Activated CD4-positive, alpha-beta T cell treated with anti-CD3 and anti-CD28 coated beads, Interleukin-2, amount 10 ng/mL, durations not matched to agents 7 days and 5 days (primary cell): ENCODE results near the gene AUTS2. TPM values are rescaled to one million over a fixed set of nuclear protein-coding genes. Genes with fewer than 3 reads are reported as not detected.

Experiments
- CTCF ChIA-PET: fragments of 350-600 bp; sonication (Branson Sonifier 250); formaldehyde crosslinking; loops from one replicate; lab custom pipeline; 2021; ENCODE audit warnings: antibody characterized with exemption; lab: Charles Lee
- POLR2A ChIA-PET: fragments of 350-600 bp; sonication (Branson Sonifier 250); formaldehyde crosslinking; loops from one replicate; lab custom pipeline; 2021; ENCODE audit warnings: antibody characterized with exemption; lab: Charles Lee
- DNase-seq: peaks from one replicate; pipeline ENCODE4 v3.0.0-alpha.2; 2020
- H3K27ac Mint-ChIP-seq: one replicate; pipeline ENCODE4 v1.8.0; 2021; ENCODE audit warnings: mild to moderate bottlenecking, moderate library complexity, mixed read lengths
- H3K27me3 Mint-ChIP-seq: one replicate; pipeline ENCODE4 v1.8.0; 2021; ENCODE audit warnings: mixed read lengths
- H3K36me3 Mint-ChIP-seq: one replicate; pipeline ENCODE4 v1.8.0; 2021; ENCODE audit warnings: low read depth, mixed read lengths
- H3K4me1 Mint-ChIP-seq: one replicate; pipeline ENCODE4 v1.8.0; 2021; ENCODE audit warnings: mixed read lengths
- H3K4me3 Mint-ChIP-seq: one replicate; pipeline ENCODE4 v1.8.0; 2021; ENCODE audit warnings: mild to moderate bottlenecking, moderate library complexity, mixed read lengths
- H3K9me3 Mint-ChIP-seq: one replicate; pipeline ENCODE4 v1.8.0; 2021; ENCODE audit warnings: mixed read lengths
- total RNA-seq, 2 experiments: library from RNA; stranded (reverse); gene quantifications; one replicate each; pipeline ENCODE4 v1.2.3, GENCODE V29; 2021

Gene AUTS2
- total RNA-seq, 2 experiments from 2014 or later = 13.9 to 18.9 TPM

DNA sequence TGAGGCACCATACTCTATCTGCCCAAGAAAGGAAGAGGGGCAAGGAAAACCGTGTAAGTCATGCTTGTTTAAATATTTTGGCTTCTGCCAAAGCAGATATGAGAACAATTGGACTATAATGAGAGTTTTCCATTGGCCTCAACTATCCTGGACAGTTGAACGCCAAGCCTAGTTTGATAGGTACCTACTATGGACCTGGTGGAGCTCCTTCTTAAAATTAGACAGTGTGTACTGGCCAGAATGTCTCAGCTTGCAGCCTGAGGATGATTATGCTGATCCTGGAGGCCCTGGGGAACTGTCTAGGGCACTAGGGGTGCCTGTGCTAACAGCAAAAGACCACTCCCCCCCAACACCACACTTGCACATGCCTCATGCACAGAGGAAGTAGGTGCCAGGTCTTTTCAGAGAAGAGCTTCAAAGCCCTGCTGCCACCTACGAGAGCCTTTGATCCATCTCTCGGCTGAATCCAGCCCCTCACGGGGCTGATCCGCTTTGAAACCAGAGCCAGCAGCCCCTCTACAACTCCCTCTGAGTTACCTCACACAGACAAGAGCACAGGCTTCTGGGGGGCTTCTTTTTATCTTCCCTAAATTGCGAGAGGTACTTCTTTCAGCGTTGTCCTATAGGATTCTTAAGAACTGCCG, 1059.8 kb downstream of the AUTS2 start:
- ChIA-PET CTCF (interaction anchor here (1.0 kb wide), 1 partner anchor 10 kb away, joined by 3 read pairs; no protein-coding TSS in a partner anchor), POLR2A (no interaction called here)
- Mint-ChIP-seq H3K4me3 (no peak overlapping the region), H3K9me3 (peaks cover 6% of the 10 kb centered on the region), H3K4me1 (peaks cover 31% of the 10 kb centered on the region), H3K27ac (no peak overlapping the region), H3K36me3 (peaks cover 8% of the 10 kb centered on the region), H3K27me3 (no peaks in the 10 kb centered on the region)
- no peak for DNase-seq

DNA sequence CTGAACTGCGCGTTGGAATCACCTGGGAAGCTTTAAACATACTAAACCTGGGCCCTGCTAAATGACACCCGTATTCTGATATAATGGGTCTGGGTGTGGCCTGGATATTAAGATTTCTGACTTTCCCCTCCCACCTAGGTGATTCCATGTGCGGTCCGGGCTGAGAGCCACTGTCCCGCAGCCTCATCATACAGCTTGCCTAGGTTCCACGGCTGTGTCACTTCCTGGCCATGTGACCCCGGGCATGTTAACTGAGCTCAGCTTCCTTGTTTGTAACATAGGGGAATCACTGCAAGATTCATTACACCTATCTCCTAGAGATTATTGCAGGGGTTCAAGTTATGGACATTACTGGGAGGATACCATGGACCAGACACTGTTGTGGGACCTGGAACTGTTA, 1061.0 kb downstream of the AUTS2 start:
- peaks cover 31% of the 10 kb centered on the region for H3K4me1 Mint-ChIP-seq
- peak overlapping the region; percentile 55 for H3K27ac Mint-ChIP-seq
- peaks cover 6% of the 10 kb centered on the region for H3K9me3 Mint-ChIP-seq
- no peak for DNase-seq
- POLR2A ChIA-PET = interaction anchor here (0.5 kb wide), 1 partner anchor 37 kb away, joined by 3 read pairs; no protein-coding TSS in a partner anchor
- peaks cover 8% of the 10 kb centered on the region for H3K36me3 Mint-ChIP-seq
- CTCF ChIA-PET = interaction anchor here (1.0 kb wide), 1 partner anchor 11 kb away, joined by 3 read pairs; no protein-coding TSS in a partner anchor
- H3K27me3 Mint-ChIP-seq = no peaks in the 10 kb centered on the region
- no peak overlapping the region for H3K4me3 Mint-ChIP-seq

DNA sequence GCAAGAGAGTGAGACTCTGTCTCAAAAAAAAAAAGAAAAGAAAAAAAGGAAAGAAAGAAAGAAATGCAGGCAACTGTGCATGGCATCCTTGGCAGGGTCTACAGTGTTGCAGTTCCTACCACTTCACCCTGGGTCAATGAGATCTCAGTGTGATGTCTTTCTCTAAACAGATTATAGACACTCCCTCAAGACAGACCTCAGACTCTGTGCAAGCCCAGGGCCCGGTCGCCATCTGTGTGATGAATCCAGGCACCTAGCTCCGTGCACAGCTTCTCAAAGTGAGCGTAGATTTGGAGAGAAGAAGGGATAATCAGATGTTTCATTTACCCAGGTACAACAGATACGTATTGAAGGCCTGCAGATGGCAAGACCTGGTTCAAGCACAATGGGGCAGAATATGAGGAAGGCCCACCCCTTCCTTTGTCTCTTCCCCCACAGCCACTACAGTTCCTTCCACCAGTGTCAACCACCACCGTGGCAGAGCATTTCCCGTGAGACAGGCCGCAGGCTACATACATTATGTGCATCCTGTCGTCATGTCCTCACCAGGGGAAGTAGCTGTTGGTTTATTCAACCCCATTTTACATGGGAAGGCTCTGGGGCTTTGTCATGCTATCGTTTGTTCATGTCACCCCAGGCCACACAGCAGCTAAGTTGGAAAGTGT, 1062.0 kb downstream of the AUTS2 start:
- Mint-ChIP-seq H3K27me3 (no peaks in the 10 kb centered on the region), H3K27ac (peak overlapping the region; percentile 79), H3K4me3 (no peak overlapping the region), H3K36me3 (peaks cover 8% of the 10 kb centered on the region), H3K4me1 (peaks cover 31% of the 10 kb centered on the region), H3K9me3 (peaks cover 6% of the 10 kb centered on the region)
- peak; percentile 60 for DNase-seq
- ChIA-PET CTCF (interaction anchor here (0.6 kb wide), 1 partner anchor 11 kb away, joined by 3 read pairs; no protein-coding TSS in a partner anchor), POLR2A (no interaction called here)

DNA sequence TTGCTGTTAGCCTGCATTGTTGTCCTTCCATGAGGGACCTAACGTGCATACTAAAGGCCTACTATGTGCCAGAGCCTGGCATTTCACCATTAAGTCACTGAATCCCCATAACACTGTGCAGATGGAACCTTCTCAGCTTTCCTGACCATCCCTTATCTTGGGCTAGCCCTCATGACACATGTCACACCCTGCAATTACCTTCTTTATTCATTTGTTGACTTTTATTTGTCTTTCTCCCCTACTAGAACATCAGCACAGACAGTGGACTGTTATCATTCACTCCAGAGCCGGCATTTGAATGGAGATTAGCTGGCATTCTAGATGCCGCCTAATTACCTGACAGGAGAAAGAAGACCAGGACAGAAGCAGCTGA, 1062.5 kb downstream of the AUTS2 start:
- Mint-ChIP-seq H3K9me3 (peaks cover 6% of the 10 kb centered on the region), H3K4me3 (no peak overlapping the region), H3K4me1 (peaks cover 31% of the 10 kb centered on the region), H3K27me3 (no peaks in the 10 kb centered on the region), H3K36me3 (peaks cover 8% of the 10 kb centered on the region), H3K27ac (peak overlapping the region; percentile 79)
- ChIA-PET CTCF (no interaction called here), POLR2A (no interaction called here)
- no peak for DNase-seq

DNA sequence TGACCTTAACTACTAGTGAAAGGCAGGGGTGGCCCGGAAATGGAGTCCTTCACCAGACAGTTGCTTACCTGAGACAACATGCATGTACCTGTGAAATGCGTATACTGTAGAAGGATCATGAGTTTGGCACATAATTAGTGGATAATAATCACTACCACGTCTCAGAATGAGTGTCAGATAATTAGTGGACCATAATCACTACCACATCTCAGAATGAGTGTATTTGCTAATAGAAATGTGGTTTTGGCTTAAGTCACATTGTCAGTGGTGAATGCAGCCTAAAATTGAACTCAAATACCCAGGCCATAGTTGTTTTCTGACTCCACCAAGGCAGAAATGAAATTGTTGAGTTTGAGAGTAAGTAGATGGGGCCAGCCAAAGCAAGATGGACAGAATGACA, 1065.4 kb downstream of the AUTS2 start:
- H3K4me3 Mint-ChIP-seq = no peak overlapping the region
- H3K9me3 Mint-ChIP-seq = peaks cover 6% of the 10 kb centered on the region
- H3K27me3 Mint-ChIP-seq = peaks cover 5% of the 10 kb centered on the region
- no peak for DNase-seq
- ChIA-PET POLR2A (no interaction called here), CTCF (no interaction called here)
- peaks cover 25% of the 10 kb centered on the region for H3K4me1 Mint-ChIP-seq
- H3K36me3 Mint-ChIP-seq = peaks cover 8% of the 10 kb centered on the region
- no peak overlapping the region for H3K27ac Mint-ChIP-seq

DNA sequence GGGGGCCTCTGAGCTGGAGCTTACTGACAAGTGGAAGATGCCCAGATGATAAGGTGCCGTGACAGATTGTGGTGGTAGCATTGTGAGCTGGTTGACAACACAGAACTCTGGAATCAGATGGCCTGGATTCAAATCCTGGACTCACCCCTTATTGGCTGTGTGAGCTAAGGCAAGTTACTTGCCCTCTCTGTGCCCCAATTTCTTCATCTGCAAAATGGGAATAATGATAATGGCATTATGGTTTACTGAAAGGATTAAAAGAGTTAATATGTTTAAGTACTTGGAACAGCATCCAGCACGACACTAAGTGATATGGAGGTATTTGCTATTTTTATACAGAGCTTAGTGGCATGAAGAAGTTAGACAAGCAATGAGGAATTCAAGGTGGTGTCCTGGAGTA, 1067.7 kb downstream of the AUTS2 start:
- no peaks in the 10 kb centered on the region for H3K9me3 Mint-ChIP-seq
- H3K36me3 Mint-ChIP-seq = no peaks in the 10 kb centered on the region
- H3K4me1 Mint-ChIP-seq = peaks cover 14% of the 10 kb centered on the region
- CTCF ChIA-PET = no interaction called here
- POLR2A ChIA-PET = no interaction called here
- H3K27me3 Mint-ChIP-seq = peaks cover 8% of the 10 kb centered on the region
- no peak overlapping the region for H3K27ac Mint-ChIP-seq
- DNase-seq = no peak
- no peak overlapping the region for H3K4me3 Mint-ChIP-seq

DNA sequence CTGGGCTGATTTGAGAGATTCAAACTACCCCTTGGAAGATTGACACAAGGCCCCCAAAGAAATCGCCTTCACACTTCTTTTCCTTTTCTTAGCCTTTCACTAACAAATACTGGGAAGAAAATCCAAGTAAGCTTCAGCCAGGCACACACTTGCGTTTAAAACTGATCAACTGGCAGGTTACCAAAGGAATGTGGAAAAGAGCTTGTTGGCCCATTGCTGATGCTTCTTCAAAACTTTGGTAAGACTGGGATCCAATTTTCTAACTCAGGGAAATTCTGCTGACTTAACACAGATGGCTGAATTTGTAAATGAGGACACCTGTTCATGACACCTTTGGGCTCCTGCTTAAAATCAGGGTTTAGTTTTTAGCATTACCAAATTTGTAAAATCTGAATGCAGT, 1069.1 kb downstream of the AUTS2 start:
- CTCF ChIA-PET = interaction anchor here (0.7 kb wide), 1 partner anchor 16 kb away, joined by 3 read pairs; no protein-coding TSS in a partner anchor
- no peak for DNase-seq

DNA sequence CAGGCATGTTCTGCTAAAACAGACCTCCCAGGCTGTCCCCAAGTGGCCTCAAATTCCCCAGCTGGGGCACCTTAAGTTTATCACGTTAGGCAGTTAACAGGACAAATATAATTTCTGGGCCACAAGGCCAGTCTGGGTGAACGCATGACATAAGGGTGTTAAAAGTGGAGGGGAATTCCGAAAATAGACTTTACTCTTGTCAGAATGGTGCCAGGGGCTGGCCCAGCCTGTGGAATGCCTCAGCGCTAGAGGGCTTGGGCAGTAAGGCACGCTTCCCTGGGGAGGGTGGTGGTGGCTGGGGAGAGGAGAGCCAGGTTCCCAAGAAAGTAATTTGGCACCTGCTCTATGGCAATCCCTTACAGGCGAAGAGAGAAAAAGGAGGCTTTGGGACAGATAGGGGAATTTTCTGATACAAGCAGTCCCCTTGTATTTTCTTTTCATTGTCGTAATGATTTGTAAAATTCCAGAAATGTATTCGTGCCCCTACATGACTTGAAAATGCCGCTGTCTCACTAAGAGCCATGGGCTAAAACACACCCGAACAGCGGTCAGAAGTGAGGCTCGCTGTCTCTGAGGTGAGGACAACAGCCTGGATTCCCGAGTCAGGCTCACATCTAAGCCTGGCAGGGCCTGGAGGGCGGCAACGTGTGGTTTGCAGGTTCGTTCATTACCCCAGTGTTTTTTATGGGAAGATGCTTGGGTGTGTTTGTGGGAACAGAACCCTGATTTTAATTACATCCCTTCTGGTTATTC, 1070.5 kb downstream of the AUTS2 start:
- H3K27ac Mint-ChIP-seq = no peak overlapping the region
- ChIA-PET CTCF (no interaction called here), POLR2A (no interaction called here)
- H3K4me3 Mint-ChIP-seq = no peak overlapping the region
- H3K4me1 Mint-ChIP-seq = peaks cover 9% of the 10 kb centered on the region
- H3K36me3 Mint-ChIP-seq = no peaks in the 10 kb centered on the region
- H3K9me3 Mint-ChIP-seq = peaks cover 2% of the 10 kb centered on the region
- peaks cover 8% of the 10 kb centered on the region for H3K27me3 Mint-ChIP-seq
- no peak for DNase-seq

More for the DNA sequence above, 1069.1 kb downstream of the AUTS2 start:
- Mint-ChIP-seq H3K27ac (no peak overlapping the region), H3K36me3 (no peaks in the 10 kb centered on the region), H3K4me1 (peaks cover 9% of the 10 kb centered on the region), H3K9me3 (peaks cover 2% of the 10 kb centered on the region), H3K4me3 (no peak overlapping the region), H3K27me3 (peaks cover 8% of the 10 kb centered on the region)
- POLR2A ChIA-PET = no interaction called here

DNA sequence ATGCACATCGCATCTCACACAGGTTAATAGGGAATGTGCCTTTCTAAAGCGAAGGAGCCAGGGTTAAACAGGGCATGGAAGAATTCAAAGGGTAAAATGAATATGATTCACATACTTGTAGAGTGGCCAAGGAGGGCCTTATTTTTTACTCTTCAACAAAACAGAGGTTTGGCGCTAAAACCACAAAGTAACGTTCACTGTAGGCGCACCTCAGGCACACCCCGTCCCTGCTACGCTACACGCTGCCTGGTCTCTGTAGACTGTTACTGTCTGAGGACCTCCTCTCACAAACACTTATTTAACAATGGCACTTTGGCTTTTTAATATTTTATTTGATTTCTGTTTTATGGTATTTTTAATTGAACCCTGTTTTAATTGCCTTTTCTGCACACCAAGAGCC, 1071.6 kb downstream of the AUTS2 start:
- Mint-ChIP-seq H3K36me3 (no peaks in the 10 kb centered on the region), H3K27me3 (peaks cover 8% of the 10 kb centered on the region), H3K4me3 (no peak overlapping the region), H3K27ac (no peak overlapping the region), H3K9me3 (peaks cover 2% of the 10 kb centered on the region), H3K4me1 (peaks cover 9% of the 10 kb centered on the region)
- POLR2A ChIA-PET = no interaction called here
- DNase-seq = no peak
- CTCF ChIA-PET = no interaction called here

DNA sequence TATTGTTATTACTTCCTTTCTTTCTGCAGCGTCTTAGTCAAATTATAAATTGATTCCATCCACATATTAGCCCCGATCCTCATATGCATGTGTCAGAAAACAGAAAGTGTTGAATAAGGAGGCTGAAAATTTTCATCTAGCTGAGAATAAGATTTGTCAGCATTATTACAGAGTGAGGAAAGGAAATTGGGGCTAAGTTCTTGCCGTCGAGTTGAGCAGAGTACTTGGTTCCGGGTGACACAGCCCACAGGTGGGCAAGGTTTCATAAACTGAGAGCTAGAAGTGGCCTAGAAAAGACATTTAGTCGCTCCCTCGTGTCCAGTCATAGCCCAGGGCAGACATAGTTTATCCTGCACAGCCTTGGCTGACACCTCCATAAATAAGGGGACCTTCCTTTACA, 1072.0 kb downstream of the AUTS2 start:
- no peak for DNase-seq
- H3K27me3 Mint-ChIP-seq = peaks cover 8% of the 10 kb centered on the region
- peak overlapping the region; percentile 57 for H3K27ac Mint-ChIP-seq
- no peaks in the 10 kb centered on the region for H3K36me3 Mint-ChIP-seq
- ChIA-PET POLR2A (no interaction called here), CTCF (no interaction called here)
- peaks cover 2% of the 10 kb centered on the region for H3K9me3 Mint-ChIP-seq
- peaks cover 9% of the 10 kb centered on the region for H3K4me1 Mint-ChIP-seq
- no peak overlapping the region for H3K4me3 Mint-ChIP-seq

DNA sequence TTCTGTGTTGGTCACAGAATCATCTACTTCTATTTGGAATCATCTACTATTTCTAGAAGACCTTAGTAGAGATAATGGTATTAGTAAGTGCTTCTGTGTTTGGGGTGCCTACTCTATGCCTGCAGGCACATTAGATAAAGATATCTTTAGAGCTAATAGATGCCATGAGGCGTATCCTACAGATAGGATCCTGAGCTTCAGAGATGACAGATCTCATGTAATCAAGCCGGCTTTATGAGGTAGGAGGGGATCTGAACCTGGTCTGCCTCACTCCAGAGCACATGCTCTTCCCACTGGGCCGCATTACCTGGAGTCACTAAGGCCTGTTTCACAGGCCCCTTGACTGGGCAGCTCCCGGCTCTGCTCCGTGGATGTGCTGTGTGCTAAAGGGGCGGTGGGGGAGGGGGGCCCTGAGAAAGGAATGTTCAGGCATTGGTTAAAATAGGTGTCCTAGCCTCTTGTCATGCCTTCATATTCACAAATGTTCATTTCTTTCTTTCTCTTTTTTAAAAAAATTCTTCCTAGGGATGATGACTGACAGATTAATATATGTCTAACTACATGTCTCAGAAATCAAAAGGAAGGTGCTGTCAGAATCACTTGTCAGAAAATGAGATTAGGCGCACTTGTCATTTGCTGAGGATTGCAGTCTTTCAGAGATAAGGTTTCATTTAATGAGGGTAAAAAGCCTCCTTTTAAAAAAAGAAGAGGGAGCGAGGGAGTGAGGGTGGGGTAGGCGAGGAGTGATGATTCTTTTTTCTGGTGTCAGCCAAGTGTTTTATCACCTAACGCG, 1075.7 kb downstream of the AUTS2 start:
- Mint-ChIP-seq H3K4me1 (peaks cover 15% of the 10 kb centered on the region), H3K36me3 (no peaks in the 10 kb centered on the region), H3K27me3 (peaks cover 3% of the 10 kb centered on the region), H3K9me3 (peaks cover 2% of the 10 kb centered on the region), H3K4me3 (no peak overlapping the region), H3K27ac (no peak overlapping the region)
- DNase-seq = no peak
- ChIA-PET POLR2A (no interaction called here), CTCF (no interaction called here)

DNA sequence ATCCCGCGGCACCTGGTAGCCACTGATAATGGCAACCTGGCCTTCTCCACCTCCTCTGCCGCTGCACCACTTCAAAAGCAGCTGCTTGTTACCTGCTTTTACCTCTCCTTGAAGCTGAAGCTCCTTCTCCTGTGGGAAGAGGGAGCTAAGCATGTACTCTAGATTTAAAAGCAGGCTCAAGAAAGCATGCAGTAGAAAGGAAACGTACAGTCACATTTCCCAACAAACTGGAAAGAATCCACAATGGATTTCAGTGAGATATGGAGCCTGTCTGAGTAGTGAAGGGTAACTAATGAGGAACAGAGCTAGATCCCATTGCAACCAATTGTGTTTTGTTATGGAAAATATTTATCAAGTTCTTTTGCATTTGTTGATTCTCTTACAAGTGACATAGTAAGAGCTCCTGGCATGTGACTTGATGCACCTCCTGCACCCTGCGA, 1076.3 kb downstream of the AUTS2 start:
- POLR2A ChIA-PET = no interaction called here
- peaks cover 19% of the 10 kb centered on the region for H3K4me1 Mint-ChIP-seq
- H3K4me3 Mint-ChIP-seq = no peak overlapping the region
- CTCF ChIA-PET = no interaction called here
- no peak overlapping the region for H3K27ac Mint-ChIP-seq
- H3K36me3 Mint-ChIP-seq = no peaks in the 10 kb centered on the region
- H3K27me3 Mint-ChIP-seq = peaks cover 3% of the 10 kb centered on the region
- H3K9me3 Mint-ChIP-seq = peaks cover 2% of the 10 kb centered on the region
- no peak for DNase-seq
